Endothelial cell of umbilical vein (primary cell): ENCODE data around the gene ENDOD1.

Source experiments
- EZH2 ChIP-seq: IDR thresholded peaks from 2 replicates; pipeline ENCODE4 v1.6.1; 2012; ENCODE audit warnings: borderline replicate concordance, low read depth, mild to moderate bottlenecking, moderate library complexity, low read length, inconsistent platforms; ENCODE audit not compliant: severe bottlenecking
- FOS ChIP-seq: IDR thresholded peaks from 2 replicates; pipeline ENCODE4 v1.6.1; 2011; ENCODE audit warnings: mild to moderate bottlenecking, low read length, moderate library complexity, borderline replicate concordance; ENCODE audit not compliant: insufficient read depth
- MYC ChIP-seq: IDR thresholded peaks from one replicate; pipeline ENCODE4 v1.6.1; 2011; ENCODE audit warnings: mild to moderate bottlenecking, low read depth, low read length
- POLR2A ChIP-seq: IDR thresholded peaks from 2 replicates; pipeline ENCODE4 v1.6.1; 2012; ENCODE audit warnings: low read depth, mild to moderate bottlenecking, control low read depth, low read length
- POLR2AphosphoS5 ChIP-seq: IDR thresholded peaks from 2 replicates; pipeline ENCODE4 v1.6.1; 2012; ENCODE audit warnings: low read depth, mild to moderate bottlenecking, control low read depth, low read length, moderate library complexity; ENCODE audit not compliant: insufficient read depth
- TF ChIP-seq, protein P1 (sequence below): IDR thresholded peaks from 2 replicates; pipeline ENCODE4 v1.6.1; 2011; ENCODE audit not compliant: insufficient read depth, insufficient read length
- TF ChIP-seq, protein P2 (sequence below), 2 donors: IDR thresholded peaks; 1 replicate in 1 of 2; 2 replicates in 1 of 2; pipeline ENCODE4 v1.5.1; 2011; ENCODE audit warnings: low read length in 2 of 2, mild to moderate bottlenecking in 2 of 2, moderate library complexity in 2 of 2, control low read depth in 1 of 2, inconsistent platforms in 1 of 2, low read depth in 1 of 2; ENCODE audit not compliant: insufficient read depth in 1 of 2; ENCODE audit errors: extremely low read depth in 1 of 2

DNA sequence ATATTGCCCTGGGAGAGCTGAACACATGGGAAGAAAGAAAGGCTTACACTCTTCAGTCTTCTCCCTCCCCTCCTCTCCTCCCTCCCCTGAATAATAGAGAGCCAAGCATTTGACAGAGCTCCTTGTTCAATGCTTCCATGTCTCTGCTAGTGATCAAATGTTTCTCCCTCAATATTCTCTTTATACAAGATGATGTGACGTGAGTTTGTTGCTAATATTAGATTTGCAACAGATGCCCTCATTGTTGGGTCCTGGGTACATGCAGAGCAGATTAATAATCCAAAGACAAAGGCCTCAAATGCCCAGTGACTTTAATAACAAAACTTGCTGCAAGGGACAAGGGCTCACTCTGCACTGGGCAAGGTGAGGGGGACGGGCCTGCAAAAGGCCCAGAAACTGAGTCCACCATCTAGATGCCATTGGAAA, 7.1 kb upstream of the ENDOD1 start:
- TF ChIP-seq, protein P1, sequence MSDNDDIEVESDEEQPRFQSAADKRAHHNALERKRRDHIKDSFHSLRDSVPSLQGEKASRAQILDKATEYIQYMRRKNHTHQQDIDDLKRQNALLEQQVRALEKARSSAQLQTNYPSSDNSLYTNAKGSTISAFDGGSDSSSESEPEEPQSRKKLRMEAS: no peak
- TF ChIP-seq, protein P2, sequence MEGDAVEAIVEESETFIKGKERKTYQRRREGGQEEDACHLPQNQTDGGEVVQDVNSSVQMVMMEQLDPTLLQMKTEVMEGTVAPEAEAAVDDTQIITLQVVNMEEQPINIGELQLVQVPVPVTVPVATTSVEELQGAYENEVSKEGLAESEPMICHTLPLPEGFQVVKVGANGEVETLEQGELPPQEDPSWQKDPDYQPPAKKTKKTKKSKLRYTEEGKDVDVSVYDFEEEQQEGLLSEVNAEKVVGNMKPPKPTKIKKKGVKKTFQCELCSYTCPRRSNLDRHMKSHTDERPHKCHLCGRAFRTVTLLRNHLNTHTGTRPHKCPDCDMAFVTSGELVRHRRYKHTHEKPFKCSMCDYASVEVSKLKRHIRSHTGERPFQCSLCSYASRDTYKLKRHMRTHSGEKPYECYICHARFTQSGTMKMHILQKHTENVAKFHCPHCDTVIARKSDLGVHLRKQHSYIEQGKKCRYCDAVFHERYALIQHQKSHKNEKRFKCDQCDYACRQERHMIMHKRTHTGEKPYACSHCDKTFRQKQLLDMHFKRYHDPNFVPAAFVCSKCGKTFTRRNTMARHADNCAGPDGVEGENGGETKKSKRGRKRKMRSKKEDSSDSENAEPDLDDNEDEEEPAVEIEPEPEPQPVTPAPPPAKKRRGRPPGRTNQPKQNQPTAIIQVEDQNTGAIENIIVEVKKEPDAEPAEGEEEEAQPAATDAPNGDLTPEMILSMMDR (IDR thresholded peaks at IDR 0.05; ENCODE audit: extremely low read depth in 1 of 2, insufficient read depth in 1 of 2, low read depth in 1 of 2, low read length in 2 of 2): no peak
- no peak for TF ChIP-seq MYC
- no peak for TF ChIP-seq EZH2
- TF ChIP-seq POLR2AphosphoS5: no peak
- no peak for TF ChIP-seq FOS
- TF ChIP-seq POLR2A: no peak
